GM10266 (cell line): ENCODE results near the gene KDM2B.
A peak's percentile ranks its signal among the peaks of the same experiment; 100 is the strongest.

Experiments
- DNase-seq: peaks from one replicate; pipeline ENCODE4 v3.0.0; 2012; ENCODE audit errors: extremely low spot score
- TF ChIP-seq, protein P1 (sequence below): IDR thresholded peaks from 2 replicates; pipeline ENCODE4 v1.5.1; 2012; ENCODE audit warnings: mild to moderate bottlenecking, low read depth; ENCODE audit not compliant: control insufficient read depth, insufficient read depth; ENCODE audit errors: missing control alignments

KDM2B gene

GRCh38 chr12:121582583-121583333 lies 1.9 kb upstream of the KDM2B start:
- DNase-seq: no peak
- TF ChIP-seq, protein P1, sequence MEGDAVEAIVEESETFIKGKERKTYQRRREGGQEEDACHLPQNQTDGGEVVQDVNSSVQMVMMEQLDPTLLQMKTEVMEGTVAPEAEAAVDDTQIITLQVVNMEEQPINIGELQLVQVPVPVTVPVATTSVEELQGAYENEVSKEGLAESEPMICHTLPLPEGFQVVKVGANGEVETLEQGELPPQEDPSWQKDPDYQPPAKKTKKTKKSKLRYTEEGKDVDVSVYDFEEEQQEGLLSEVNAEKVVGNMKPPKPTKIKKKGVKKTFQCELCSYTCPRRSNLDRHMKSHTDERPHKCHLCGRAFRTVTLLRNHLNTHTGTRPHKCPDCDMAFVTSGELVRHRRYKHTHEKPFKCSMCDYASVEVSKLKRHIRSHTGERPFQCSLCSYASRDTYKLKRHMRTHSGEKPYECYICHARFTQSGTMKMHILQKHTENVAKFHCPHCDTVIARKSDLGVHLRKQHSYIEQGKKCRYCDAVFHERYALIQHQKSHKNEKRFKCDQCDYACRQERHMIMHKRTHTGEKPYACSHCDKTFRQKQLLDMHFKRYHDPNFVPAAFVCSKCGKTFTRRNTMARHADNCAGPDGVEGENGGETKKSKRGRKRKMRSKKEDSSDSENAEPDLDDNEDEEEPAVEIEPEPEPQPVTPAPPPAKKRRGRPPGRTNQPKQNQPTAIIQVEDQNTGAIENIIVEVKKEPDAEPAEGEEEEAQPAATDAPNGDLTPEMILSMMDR: no peak

DNA sequence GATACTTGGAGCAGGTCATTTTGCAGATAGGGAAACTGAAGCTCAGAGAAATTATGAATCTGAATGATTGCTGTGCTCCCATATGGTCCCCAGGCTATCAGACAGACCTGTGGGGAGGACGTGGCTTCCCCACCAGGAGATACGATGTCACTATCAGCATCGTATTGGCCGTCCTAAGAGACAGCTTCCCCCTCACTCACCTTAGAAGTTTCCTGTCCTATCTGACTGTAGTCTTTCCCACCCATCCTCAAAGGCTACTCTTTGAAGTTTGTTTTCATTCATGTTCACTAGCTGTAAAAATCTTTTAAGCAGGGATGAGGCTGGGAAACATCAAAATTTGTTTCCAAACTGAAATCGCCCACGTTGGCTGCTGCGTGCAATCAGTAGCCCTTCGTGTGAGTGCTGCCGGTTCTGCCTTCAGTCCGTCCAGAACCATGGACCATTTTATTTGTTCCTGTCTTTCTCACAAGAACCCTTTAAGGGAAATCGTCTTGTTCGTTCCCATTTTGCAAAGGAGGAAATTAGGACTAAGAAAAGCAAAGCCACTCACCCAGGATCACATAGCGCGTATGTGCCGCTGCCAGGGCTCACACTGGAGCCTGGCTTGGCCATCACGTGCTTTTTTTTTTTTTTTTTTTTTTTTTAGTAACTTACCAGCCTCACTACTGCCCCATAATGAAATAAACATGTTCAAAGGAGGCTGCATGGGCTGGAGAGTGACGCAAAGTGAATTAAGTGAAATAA lies 1.0 kb upstream of the KDM2B start:
- TF ChIP-seq, protein P1: no peak
- no peak for DNase-seq

DNA sequence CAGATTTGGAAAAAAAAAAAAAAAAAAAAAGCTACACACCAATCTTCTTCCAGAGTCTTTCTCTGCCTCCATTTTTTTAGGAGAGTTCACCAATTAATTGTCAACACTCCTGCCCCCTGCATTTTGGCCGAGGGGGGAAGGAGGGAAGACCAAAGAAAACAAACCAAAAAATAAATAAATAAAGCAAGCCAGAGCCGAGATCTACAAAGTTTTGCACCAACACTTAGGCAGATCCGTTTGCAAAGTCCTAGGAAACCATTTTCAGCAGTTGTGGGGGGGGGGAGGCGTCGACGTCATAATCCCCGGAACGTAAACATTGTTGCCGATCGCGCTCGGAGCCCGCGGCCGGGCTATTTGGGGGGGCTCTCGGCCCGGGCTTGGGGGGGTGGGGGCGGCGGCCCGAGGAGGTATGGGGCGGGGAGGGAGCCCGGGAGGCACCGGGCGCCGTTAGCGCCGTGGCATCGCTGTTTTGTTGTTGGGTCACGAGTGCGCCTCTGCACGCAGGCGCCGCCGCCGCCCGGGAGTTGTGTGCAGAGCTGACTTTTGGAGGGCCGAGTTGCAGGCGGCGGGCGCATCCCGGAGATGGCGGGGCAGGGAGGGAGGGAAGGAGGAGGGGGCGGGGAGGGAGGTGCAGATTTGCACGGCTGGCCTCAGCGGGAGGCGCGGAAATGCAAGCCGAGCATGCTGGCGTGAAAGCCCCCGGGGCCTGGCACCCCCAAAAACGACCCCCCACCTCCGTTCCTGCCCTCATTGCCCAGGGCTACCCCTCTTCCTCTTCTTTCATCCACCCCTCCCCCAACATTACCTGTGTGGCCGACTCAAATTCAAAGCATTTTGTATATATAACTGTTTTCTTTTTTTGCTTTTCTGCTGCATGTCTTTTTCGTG lies 598 bp downstream of the KDM2B start:
- TF ChIP-seq, protein P1: no peak
- DNase-seq: peak; percentile 76

DNA sequence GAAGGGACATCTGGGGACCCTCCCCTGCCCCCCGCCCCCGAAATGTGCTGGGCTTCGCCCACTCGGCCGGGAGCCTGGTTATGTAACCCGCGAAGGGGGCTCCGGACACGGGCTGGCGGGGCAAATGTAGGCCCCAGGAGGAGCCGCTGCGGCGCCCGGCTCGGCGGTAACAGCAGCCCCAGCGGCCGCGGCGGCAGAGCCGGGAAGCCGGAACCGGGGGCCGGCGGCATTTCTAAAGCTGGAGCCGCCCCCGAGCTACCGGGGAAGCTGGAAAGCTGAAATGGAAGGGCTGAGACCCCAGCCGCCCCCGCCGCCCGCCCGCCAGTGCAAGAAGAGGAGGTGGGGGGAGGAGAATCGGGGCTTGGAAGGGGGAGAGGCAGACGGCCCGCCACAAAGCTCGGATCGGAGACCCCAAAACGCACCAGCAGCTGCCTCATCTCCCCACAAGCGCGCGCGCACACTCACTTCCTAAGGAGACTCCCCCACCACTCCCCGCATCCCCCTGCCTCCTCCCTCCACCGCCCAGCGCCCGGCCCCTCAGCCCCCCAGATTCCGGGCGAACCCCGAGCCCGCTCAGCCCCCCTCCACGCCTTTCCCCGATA lies 1.5 kb downstream of the KDM2B start:
- DNase-seq: peak; percentile 67
- TF ChIP-seq, protein P1: no peak

GRCh38 chr12:121578230-121579189 lies 2.3 kb downstream of the KDM2B start:
- DNase-seq: peak; percentile 56
- TF ChIP-seq, protein P1: peak; percentile 35

- no peak for DNase-seq
- TF ChIP-seq, protein P1: no peak
Observed at GRCh38 chr12:121577443-121578180, 3.2 kb downstream of the KDM2B start.
